ENCODE results near the gene GLI3. TPM values are rescaled to one million over a fixed set of nuclear protein-coding genes. Genes with fewer than 3 reads are reported as not detected.

Gene GLI3
- total RNA-seq, 3 donors from 2014 or later, result 0.03 to 0.24 (median 0.13) TPM

DNA sequence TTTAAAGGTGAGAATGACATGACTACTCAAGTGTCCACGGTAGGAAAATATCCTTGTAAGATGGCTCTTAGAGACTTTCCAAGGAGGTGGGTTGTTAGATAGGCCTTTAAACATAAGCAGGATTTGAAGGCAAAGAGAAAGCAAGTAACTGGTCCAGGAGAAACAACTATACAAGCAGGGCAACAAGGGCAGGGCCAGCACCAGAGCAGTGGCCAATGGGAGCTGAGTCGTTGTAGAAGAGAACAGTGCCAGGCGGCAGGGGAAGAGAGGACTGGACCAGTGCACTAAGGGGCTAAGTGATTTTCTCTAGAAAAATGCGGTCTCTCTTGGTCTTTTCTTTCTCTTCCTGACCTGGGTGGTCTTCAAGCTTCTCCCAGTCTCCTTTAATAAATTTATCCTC is 94.9 kb downstream of the GLI3 start:
- ATAC-seq (no peak), DNase-seq (no peak)
- H3K36me3 Mint-ChIP-seq (ENCODE audit: insufficient read depth), result no peaks in the 10 kb centered on the region
- H3K9me3 Mint-ChIP-seq, result no peaks in the 10 kb centered on the region
- no peak overlapping the region for H3K4me3 Mint-ChIP-seq
- H3K27me3 Mint-ChIP-seq (ENCODE audit: low read depth), result peaks cover 6% of the 10 kb centered on the region
- no peaks in the 10 kb centered on the region for H3K4me1 Mint-ChIP-seq (ENCODE audit: low read depth)

- H3K4me1 Mint-ChIP-seq (ENCODE audit: low read depth), result no peaks in the 10 kb centered on the region
- DNase-seq (no peak), ATAC-seq (no peak)
- no peaks in the 10 kb centered on the region for H3K36me3 Mint-ChIP-seq (ENCODE audit: insufficient read depth)
- H3K4me3 Mint-ChIP-seq, result no peak overlapping the region
- H3K9me3 Mint-ChIP-seq, result no peaks in the 10 kb centered on the region
- peaks cover 6% of the 10 kb centered on the region for H3K27me3 Mint-ChIP-seq (ENCODE audit: low read depth)
Observed at GRCh38 chr7:42139751-42140150, 97.3 kb downstream of the GLI3 start.

DNA sequence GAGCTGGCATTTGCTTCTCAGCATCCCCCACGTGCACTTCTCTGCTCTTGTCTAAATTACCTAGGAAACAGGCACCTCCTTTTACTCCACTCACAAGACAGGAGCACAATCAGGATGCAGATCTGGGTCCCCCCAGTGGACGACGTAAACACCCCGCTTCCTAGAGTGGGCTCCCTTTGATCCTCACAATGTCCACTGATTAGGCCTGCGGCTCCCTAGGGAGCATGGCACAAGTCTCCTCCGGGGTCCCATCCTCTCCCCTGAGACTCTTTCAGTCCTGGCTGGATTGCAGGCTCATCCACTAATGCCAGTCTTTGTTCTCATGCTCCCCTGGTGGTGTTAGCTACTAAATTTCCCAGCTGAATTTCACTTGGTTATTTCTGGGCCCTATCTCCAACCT is 98.3 kb downstream of the GLI3 start:
- H3K4me3 Mint-ChIP-seq, result no peak overlapping the region
- ATAC-seq (no peak), DNase-seq (no peak)
- no peaks in the 10 kb centered on the region for H3K36me3 Mint-ChIP-seq (ENCODE audit: insufficient read depth)
- peaks cover 6% of the 10 kb centered on the region for H3K27me3 Mint-ChIP-seq (ENCODE audit: low read depth)
- no peaks in the 10 kb centered on the region for H3K9me3 Mint-ChIP-seq
- H3K4me1 Mint-ChIP-seq (ENCODE audit: low read depth), result no peaks in the 10 kb centered on the region

DNA sequence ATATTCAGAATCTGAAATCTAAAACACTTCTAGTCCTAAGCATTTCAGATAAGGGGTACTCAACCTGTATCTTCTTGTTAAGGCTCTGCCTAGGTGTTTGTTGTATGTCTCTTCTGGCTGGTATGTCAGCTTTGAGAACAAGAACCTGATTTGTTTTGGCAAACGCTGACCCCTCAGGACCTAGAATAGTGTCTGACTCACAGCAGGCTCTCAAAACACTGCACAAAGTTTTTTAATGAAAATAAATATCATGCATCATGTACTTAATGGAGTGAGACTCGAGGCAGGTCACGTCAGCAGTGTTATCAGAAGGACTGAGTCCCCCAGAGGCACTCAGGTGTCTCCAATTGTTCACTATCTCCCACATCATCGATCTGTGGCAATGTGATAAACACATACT is 99.1 kb downstream of the GLI3 start:
- H3K36me3 Mint-ChIP-seq (ENCODE audit: insufficient read depth), result no peaks in the 10 kb centered on the region
- no peaks in the 10 kb centered on the region for H3K4me1 Mint-ChIP-seq (ENCODE audit: low read depth)
- DNase-seq (no peak), ATAC-seq (no peak)
- H3K4me3 Mint-ChIP-seq, result no peak overlapping the region
- peaks cover 6% of the 10 kb centered on the region for H3K27me3 Mint-ChIP-seq (ENCODE audit: low read depth)
- no peaks in the 10 kb centered on the region for H3K9me3 Mint-ChIP-seq

DNA sequence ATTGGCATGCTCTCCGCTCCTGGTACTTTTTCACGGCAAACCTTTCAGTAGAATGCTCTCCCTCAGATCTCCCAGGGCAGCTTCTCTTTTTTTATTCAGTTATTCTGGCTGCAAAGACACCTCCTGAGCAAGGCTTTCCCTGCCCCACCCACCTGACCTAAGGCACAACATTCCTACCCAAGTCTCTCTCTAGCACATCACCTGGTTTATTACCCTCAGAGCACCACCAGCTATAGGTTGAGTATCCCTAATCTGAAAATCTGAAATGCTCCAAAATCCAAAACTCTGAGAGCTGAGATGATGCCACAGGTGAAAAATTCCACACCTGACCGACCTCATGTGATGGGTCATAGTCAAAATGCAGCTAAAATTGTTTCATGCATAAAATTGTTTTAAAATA is 99.6 kb downstream of the GLI3 start:
- Mint-ChIP-seq H3K36me3 (ENCODE audit: insufficient read depth) (no peaks in the 10 kb centered on the region), H3K4me1 (ENCODE audit: low read depth) (no peaks in the 10 kb centered on the region), H3K4me3 (no peak overlapping the region), H3K27me3 (ENCODE audit: low read depth) (peaks cover 6% of the 10 kb centered on the region), H3K9me3 (no peaks in the 10 kb centered on the region)
- ATAC-seq, result no peak
- no peak for DNase-seq

GRCh38 chr7:42135728-42136127 is 101.3 kb downstream of the GLI3 start:
- DNase-seq (no peak), ATAC-seq (no peak)
- no peaks in the 10 kb centered on the region for H3K9me3 Mint-ChIP-seq
- H3K27me3 Mint-ChIP-seq (ENCODE audit: low read depth), result peaks cover 6% of the 10 kb centered on the region
- H3K4me3 Mint-ChIP-seq, result no peak overlapping the region
- H3K4me1 Mint-ChIP-seq (ENCODE audit: low read depth), result no peaks in the 10 kb centered on the region
- no peaks in the 10 kb centered on the region for H3K36me3 Mint-ChIP-seq (ENCODE audit: insufficient read depth)

DNA sequence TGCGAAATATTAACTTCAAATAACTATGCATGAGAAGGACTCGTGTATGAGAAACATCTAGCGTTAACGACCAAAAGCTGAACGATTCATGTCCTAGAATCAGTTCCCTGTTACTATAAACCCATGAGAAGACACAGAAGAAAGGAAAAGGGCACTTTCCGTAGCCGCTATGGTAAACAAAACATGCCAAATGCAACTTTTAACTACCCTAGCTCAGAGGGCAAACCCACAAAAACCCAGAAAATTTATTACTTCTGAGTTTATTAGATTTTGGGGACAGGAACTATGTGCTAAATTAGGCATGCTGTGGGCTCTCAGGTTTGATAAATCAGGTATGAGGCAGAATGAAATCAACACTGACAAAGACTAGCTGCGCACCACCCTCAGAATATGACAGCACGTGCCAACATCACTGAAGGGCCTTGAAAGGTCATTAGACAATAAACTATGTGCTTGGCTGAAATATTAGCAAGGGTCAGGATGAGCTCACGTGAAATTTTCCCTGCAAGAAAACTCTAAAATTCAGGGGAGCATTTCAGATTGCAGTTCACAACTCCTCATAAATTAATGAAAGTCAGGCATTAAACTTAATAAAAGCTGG is 102.6 kb downstream of the GLI3 start:
- Mint-ChIP-seq H3K9me3 (peaks cover 5% of the 10 kb centered on the region), H3K4me3 (no peak overlapping the region), H3K36me3 (ENCODE audit: insufficient read depth) (no peaks in the 10 kb centered on the region), H3K27me3 (ENCODE audit: low read depth) (no peaks in the 10 kb centered on the region), H3K4me1 (ENCODE audit: low read depth) (no peaks in the 10 kb centered on the region)
- no peak for ATAC-seq
- DNase-seq, result no peak

DNA sequence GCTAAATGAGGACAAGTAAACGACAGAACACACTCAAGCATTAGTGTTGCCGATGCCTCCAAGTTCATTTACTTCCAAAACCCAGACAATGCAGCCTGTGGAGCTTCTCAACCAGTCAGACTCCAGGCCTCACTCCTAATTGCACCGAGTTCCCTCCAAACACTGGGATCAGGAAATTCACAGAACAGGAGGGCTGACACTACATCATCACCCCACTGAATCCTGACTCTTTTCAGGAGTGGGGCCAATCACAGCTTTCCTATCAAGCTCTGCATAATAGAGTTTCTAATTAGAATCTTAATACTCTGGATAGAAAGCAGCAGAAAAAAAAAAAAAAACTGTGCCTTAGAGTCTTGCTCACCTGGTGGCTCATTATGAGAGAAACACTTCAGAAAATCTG is 103.7 kb downstream of the GLI3 start:
- Mint-ChIP-seq H3K27me3 (ENCODE audit: low read depth) (no peaks in the 10 kb centered on the region), H3K4me3 (no peak overlapping the region), H3K9me3 (peaks cover 5% of the 10 kb centered on the region), H3K4me1 (ENCODE audit: low read depth) (no peaks in the 10 kb centered on the region), H3K36me3 (ENCODE audit: insufficient read depth) (no peaks in the 10 kb centered on the region)
- DNase-seq (no peak), ATAC-seq (no peak)

- Mint-ChIP-seq H3K36me3 (ENCODE audit: insufficient read depth) (no peaks in the 10 kb centered on the region), H3K27me3 (ENCODE audit: low read depth) (no peaks in the 10 kb centered on the region), H3K4me3 (no peak overlapping the region), H3K9me3 (peaks cover 5% of the 10 kb centered on the region), H3K4me1 (ENCODE audit: low read depth) (no peaks in the 10 kb centered on the region)
- ATAC-seq, result no peak
- no peak for DNase-seq
Observed at GRCh38 chr7:42128703-42129102, 108.3 kb downstream of the GLI3 start.

DNA sequence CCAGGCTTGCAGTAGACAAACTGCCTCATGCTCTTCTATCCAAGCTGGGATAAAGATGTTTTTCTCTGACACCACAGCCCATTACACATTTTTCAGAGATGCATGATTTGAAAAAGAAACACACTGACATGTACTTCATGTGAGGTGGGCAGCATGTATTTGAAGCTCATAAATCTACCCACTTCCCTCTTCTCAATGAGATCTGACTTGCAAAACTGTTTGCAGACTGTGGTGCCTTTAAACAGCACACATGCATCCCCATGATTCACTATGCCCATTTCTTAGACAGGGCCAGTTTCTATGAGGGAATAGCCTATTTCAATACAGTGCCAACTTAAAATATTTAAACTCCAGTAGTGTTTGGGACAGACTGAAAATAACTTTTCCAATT is 109.8 kb downstream of the GLI3 start:
- Mint-ChIP-seq H3K36me3 (ENCODE audit: insufficient read depth) (no peaks in the 10 kb centered on the region), H3K27me3 (ENCODE audit: low read depth) (no peaks in the 10 kb centered on the region), H3K4me3 (no peak overlapping the region), H3K4me1 (ENCODE audit: low read depth) (no peaks in the 10 kb centered on the region), H3K9me3 (peaks cover 5% of the 10 kb centered on the region)
- DNase-seq, result no peak
- no peak for ATAC-seq

DNA sequence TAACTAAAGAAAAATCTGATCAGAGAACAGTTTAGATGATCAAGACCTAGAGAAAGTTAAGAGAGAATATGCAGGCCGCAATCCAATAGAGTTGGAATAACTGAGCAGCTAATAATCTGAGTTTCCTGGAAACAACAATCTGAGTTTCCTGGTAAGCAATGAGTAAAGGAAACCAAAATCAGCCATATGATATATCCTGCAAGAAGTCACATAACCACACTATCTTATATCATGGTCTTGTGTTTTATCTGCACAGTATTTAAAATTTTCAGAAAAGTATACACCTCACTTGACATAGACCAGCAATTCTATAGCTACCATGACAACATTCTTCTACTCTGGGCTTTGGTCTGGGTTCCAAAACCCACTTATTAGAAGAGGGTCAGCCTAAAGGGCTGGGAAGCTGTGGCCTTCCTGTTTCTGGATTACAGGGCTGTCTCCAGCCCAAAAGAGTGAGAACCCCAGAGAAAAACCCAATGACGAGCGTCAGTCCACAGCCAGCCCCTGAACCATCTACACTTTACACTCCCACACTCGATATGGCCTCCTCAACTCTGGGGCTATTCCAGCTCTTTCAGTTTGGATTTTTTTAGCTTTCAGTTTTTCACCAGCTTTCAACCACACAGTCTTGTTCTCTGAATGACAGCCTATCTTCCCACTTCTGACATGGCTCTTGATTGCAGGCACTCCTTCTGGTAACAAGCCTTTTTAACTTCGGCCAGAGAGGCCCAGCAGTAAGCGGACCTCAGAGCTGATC is 110.4 kb downstream of the GLI3 start:
- no peak for ATAC-seq

GRCh38 chr7:42125321-42125720 is 111.7 kb downstream of the GLI3 start:
- Mint-ChIP-seq H3K36me3 (ENCODE audit: insufficient read depth) (no peaks in the 10 kb centered on the region), H3K4me3 (no peak overlapping the region), H3K4me1 (ENCODE audit: low read depth) (no peaks in the 10 kb centered on the region), H3K9me3 (peaks cover 3% of the 10 kb centered on the region), H3K27me3 (ENCODE audit: low read depth) (no peaks in the 10 kb centered on the region)
- ATAC-seq (no peak), DNase-seq (no peak)

More for the DNA sequence above, 110.4 kb downstream of the GLI3 start:
- Mint-ChIP-seq H3K36me3 (ENCODE audit: insufficient read depth) (no peaks in the 10 kb centered on the region), H3K4me3 (no peak overlapping the region), H3K27me3 (ENCODE audit: low read depth) (no peaks in the 10 kb centered on the region), H3K4me1 (ENCODE audit: low read depth) (no peaks in the 10 kb centered on the region), H3K9me3 (peaks cover 5% of the 10 kb centered on the region)
- DNase-seq, result no peak

DNA sequence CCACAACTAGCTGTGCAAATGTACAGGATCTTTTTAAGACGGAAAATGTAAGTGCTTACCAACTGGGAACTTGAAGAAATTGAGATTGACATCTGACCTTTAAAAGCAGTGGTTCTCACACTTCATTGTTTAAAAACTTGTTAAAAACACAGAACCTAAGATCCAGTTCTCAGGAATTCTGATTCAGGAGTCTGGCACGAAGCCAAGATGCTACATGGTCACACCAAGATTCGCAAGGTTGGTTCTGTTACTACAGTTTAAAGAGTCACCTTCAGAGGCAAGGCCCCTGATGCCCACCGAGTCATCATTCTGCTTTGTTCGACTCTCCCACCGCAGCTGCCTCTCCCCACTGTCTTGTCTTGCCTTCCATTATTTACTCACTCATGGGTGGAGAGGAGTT is 113.3 kb downstream of the GLI3 start:
- Mint-ChIP-seq H3K36me3 (ENCODE audit: insufficient read depth) (no peaks in the 10 kb centered on the region), H3K4me1 (ENCODE audit: low read depth) (no peaks in the 10 kb centered on the region), H3K4me3 (no peak overlapping the region), H3K9me3 (no peaks in the 10 kb centered on the region), H3K27me3 (ENCODE audit: low read depth) (no peaks in the 10 kb centered on the region)
- no peak for DNase-seq
- no peak for ATAC-seq

DNA sequence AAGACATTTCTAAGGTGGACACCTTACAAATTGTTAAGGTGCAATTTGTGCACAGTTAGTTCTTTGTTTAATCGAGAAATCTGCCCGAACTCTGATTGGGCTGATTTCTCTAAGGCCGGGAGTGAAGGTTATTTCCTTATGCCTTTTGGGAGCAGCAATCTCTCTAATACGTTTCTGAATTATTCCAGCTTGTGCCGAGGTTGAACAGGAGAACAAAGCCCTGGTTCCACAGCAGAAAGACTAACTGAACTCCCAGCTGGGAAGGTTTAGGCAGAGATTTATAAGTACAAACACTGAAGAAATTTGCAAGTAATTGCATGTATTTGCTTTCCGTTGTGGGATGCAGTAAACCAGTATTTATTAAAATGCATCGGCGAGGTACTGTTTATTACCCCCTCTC is 116.8 kb downstream of the GLI3 start:
- ATAC-seq (no peak), DNase-seq (no peak)
- H3K27me3 Mint-ChIP-seq (ENCODE audit: low read depth), result no peaks in the 10 kb centered on the region
- H3K9me3 Mint-ChIP-seq, result no peaks in the 10 kb centered on the region
- H3K36me3 Mint-ChIP-seq (ENCODE audit: insufficient read depth), result no peaks in the 10 kb centered on the region
- H3K4me3 Mint-ChIP-seq, result no peak overlapping the region
- no peaks in the 10 kb centered on the region for H3K4me1 Mint-ChIP-seq (ENCODE audit: low read depth)

DNA sequence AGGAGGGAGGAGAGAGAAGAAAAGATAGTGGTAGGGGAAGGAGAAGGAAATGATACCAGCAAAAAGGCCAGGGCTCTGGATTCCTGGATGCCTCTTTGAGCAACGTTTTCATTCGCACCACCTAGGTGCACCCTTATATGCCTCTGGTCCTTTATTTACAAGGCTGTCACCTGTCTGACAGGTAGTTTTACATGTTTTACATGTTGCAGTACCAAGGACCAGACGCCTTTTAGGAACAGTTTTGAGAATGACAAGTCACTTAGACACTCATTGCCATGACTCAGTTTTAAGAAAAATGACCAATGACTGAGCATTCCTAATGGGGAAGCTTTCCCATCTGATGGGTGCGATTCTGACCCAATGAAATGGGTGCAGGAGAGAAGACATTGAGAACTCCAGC is 119.8 kb downstream of the GLI3 start:
- no peaks in the 10 kb centered on the region for H3K4me1 Mint-ChIP-seq (ENCODE audit: low read depth)
- DNase-seq (no peak), ATAC-seq (no peak)
- no peaks in the 10 kb centered on the region for H3K9me3 Mint-ChIP-seq
- no peaks in the 10 kb centered on the region for H3K27me3 Mint-ChIP-seq (ENCODE audit: low read depth)
- no peaks in the 10 kb centered on the region for H3K36me3 Mint-ChIP-seq (ENCODE audit: insufficient read depth)
- H3K4me3 Mint-ChIP-seq, result no peak overlapping the region
